ENCODE data around the gene TUBB4B. TPM values are rescaled to one million over a fixed set of nuclear protein-coding genes. Genes with fewer than 3 reads are reported as not detected.

TUBB4B gene
- total RNA-seq, 1 donor from 2014 or later: 463 TPM

GRCh38 chr9:137243626-137244485, 2.8 kb downstream of the TUBB4B start:
- Histone ChIP-seq H3K4me3 (peak overlapping the region; percentile 96), H3K27ac (replicated peaks) (peak overlapping the region; percentile 27), H3K4me1 (peaks cover 58% of the 10 kb centered on the region), H3K9me3 (replicated peaks) (no peaks in the 10 kb centered on the region), H3K36me3 (peaks cover 22% of the 10 kb centered on the region), H3K27me3 (ENCODE audit: low read depth) (no peaks in the 10 kb centered on the region)
- no peak for DNase-seq
- intact Hi-C loops (cut with micrococcal nuclease): no loop called here
- TF ChIP-seq CTCF (IDR thresholded peaks at IDR 0.05; ENCODE audit: borderline replicate concordance): no peak

DNA sequence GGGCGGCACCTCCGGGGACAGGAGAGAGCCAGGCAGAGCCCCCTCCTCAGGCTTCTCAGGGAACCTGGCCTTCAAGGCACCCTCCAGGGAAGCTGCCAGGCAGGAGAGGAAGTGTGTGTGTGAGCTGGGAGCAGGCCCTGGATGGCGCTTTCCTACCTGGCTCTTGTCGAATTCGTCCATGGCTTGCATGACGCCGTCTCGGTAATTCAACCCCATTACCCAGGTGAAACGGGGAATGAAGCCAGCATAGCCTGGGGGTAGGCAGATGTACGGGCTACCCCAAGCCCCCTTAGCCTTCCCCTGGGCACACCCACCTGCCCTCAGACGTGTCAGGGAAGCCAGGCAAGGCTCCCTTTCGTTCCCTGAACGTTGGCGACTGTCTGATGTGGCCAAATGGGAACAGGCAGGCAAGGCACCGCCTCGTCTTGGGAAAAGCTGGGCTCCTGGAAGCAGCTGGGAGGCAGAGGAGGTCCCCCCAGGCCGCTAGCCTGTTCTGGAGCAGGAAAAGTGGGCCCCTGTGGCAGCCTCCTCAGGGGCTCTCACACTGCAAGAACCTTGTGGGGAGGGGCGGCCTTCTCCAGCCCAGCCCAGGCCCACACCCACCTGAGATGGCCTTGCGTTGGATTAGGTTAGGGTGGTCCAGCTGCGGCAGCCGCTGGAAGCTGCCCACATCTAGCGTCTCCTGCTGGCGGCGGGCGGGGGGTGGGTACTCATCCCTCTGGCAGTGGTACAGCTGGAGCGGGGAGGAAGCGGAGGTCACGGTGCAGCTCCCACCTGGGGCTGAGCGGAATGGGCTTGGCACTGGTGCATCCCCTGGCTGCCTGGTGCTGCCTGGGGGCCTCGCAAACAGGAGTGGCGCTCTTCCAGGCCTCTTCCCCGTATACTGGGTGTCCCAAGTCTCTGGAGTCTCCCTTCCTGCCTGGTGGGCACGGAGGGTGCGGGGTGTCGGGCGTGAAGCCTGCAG, 3.7 kb downstream of the TUBB4B start:
- Histone ChIP-seq H3K27me3 (ENCODE audit: low read depth) (no peaks in the 10 kb centered on the region), H3K9me3 (replicated peaks) (no peaks in the 10 kb centered on the region), H3K4me1 (peaks cover 54% of the 10 kb centered on the region), H3K4me3 (no peak overlapping the region), H3K27ac (replicated peaks) (peak overlapping the region; percentile 27), H3K36me3 (peaks cover 22% of the 10 kb centered on the region)
- intact Hi-C loops (cut with micrococcal nuclease): no loop called here
- no peak for DNase-seq
- TF ChIP-seq CTCF (IDR thresholded peaks at IDR 0.05; ENCODE audit: borderline replicate concordance): no peak

GRCh38 chr9:137245450-137246421, 4.6 kb downstream of the TUBB4B start:
- intact Hi-C loops (cut with micrococcal nuclease): no loop called here
- Histone ChIP-seq H3K27ac (replicated peaks) (no peak overlapping the region), H3K4me1 (peaks cover 56% of the 10 kb centered on the region), H3K9me3 (replicated peaks) (no peaks in the 10 kb centered on the region), H3K36me3 (peaks cover 22% of the 10 kb centered on the region), H3K27me3 (ENCODE audit: low read depth) (no peaks in the 10 kb centered on the region), H3K4me3 (no peak overlapping the region)
- DNase-seq: no peak
- TF ChIP-seq CTCF (IDR thresholded peaks at IDR 0.05; ENCODE audit: borderline replicate concordance): no peak

DNA sequence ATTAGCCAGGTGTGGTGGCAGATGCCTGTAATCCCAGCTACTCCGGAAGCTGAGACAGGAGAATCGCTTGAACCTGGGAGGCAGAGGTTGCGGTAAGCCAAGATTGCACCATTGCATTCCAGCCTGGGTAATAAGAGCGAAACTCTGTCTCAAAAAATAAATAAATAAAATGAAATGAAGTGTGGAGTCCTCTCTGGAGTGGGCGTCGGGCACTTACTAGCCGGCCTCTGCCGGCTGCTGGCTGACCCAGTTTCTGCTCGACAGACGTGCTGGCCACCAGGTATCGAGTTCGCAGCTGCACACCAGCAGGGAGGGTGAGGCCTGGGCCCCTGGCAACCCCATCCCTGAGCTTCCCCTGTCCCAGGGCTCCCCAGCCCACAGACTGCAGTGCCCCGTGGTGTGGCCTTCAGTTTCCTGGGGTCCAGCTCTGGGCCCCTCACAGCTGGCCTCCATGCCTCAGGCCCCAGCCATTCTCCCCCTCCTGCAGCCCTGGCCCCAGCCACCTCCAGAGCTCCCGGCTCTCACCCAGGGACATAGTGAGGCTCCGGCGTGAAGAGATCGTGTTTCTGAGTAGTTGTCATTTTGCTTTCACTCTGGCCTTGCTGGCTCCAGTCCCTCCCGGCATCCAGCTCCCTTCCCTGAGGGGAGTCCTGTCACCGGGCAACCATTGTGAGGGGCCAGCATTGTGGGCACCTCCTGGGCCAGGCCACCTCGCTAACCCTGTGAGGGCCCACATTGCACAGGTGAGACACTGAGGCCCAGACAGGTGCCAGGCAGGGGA, 6.2 kb downstream of the TUBB4B start:
- intact Hi-C loops (cut with micrococcal nuclease): no loop called here
- Histone ChIP-seq H3K27me3 (ENCODE audit: low read depth) (no peaks in the 10 kb centered on the region), H3K4me3 (no peak overlapping the region), H3K27ac (replicated peaks) (peak overlapping the region; percentile 3), H3K9me3 (replicated peaks) (no peaks in the 10 kb centered on the region), H3K4me1 (peaks cover 53% of the 10 kb centered on the region), H3K36me3 (peaks cover 15% of the 10 kb centered on the region)
- DNase-seq: no peak
- no peak for TF ChIP-seq CTCF (IDR thresholded peaks at IDR 0.05; ENCODE audit: borderline replicate concordance)
